ENCODE measurements around the gene FZD4.

- TF ChIP-seq POLR2A (IDR thresholded peaks at IDR 0.05; ENCODE audit: low read depth, low read length) = no peak
- TF ChIP-seq MAX (IDR thresholded peaks at IDR 0.05; ENCODE audit: insufficient read depth, insufficient read length) = no peak
- no peak for TF ChIP-seq CTCF (IDR thresholded peaks at IDR 0.05; ENCODE audit: extremely low read depth in 1 of 2, insufficient read depth in 1 of 2, low read depth in 1 of 2, low read length in 2 of 2)
- no peak for TF ChIP-seq EZH2 (IDR thresholded peaks at IDR 0.05; ENCODE audit: borderline replicate concordance, low read depth, low read length, severe bottlenecking)
Observed at GRCh38 chr11:86914865-86915519, 40.2 kb downstream of the FZD4 start.
